PC-3 (cell line): ENCODE measurements around the gene ONECUT1. TPM values are rescaled to one million over a fixed set of nuclear protein-coding genes. Genes with fewer than 3 reads are reported as not detected.

Source experiments
- ATAC-seq: fragments of 200-7000 bp; cut with Tn5 transposase; 2 replicates; pipeline ENCODE4 v1.9.1; 2020; ENCODE audit warnings: mild to moderate bottlenecking, moderate library complexity
- BruUV-seq: library from RNA; stranded (reverse); fragments of 400-500 nt; replicated peaks from 2 replicates; lab custom pipeline; 2021; lab: Mats Ljungman, UMichigan
- CTCF ChIA-PET: fragments of 300-600 bp; sonication (Branson Sonifier 250); formaldehyde crosslinking; loops from one replicate; lab custom pipeline; 2022; ENCODE audit warnings: antibody characterized with exemption; lab: Charles Lee
- POLR2A ChIA-PET: fragments of 300-600 bp; sonication (Branson Sonifier 250); formaldehyde crosslinking; loops from one replicate; lab custom pipeline; 2022; ENCODE audit warnings: antibody characterized with exemption; ENCODE audit not compliant: unreplicated experiment; lab: Charles Lee
- DNase-seq: peaks from one replicate; pipeline ENCODE4 v3.0.0-alpha.2; 2015
- H2AFZ ChIP-seq: fragments of 300-600 bp; sonication (generic); 2 replicates; pipeline ENCODE4 v1.6.0; 2016; ENCODE audit warnings: antibody characterized with exemption, low read length
- H3F3A ChIP-seq: fragments of 300-600 bp; sonication (generic); one replicate; pipeline ENCODE4 v1.6.0; 2017; ENCODE audit warnings: antibody characterized with exemption, low read length, control low read depth, mild to moderate bottlenecking; ENCODE audit not compliant: unreplicated experiment
- H3K27ac ChIP-seq: fragments of 300-600 bp; sonication (generic); 2 replicates; pipeline ENCODE4 v1.5.1; 2016; ENCODE audit warnings: mild to moderate bottlenecking, low read length
- H3K27me3 ChIP-seq: fragments of 300-600 bp; sonication (generic); 2 replicates; pipeline ENCODE4 v1.6.1; 2016; ENCODE audit warnings: low read length, mixed read lengths
- H3K36me3 ChIP-seq: fragments of 300-600 bp; sonication (generic); 2 replicates; pipeline ENCODE4 v1.6.1; 2016; ENCODE audit warnings: low read depth, mixed run types, low read length, mixed read lengths
- H3K4me1 ChIP-seq: fragments of 300-600 bp; sonication (generic); 2 replicates; pipeline ENCODE4 v1.5.1; 2016; ENCODE audit warnings: low read length; ENCODE audit not compliant: insufficient read depth
- H3K4me2 ChIP-seq: fragments of 300-600 bp; sonication (generic); 2 replicates; pipeline ENCODE4 v1.6.0; 2016; ENCODE audit warnings: low read length
- H3K4me3 ChIP-seq: fragments of 300-600 bp; sonication (generic); 2 replicates; pipeline ENCODE4 v1.5.1; 2016; ENCODE audit warnings: mild to moderate bottlenecking, low read length, mixed read lengths
- H3K79me2 ChIP-seq: fragments of 300-600 bp; sonication (generic); 2 replicates; pipeline ENCODE4 v1.6.1; 2017; ENCODE audit warnings: low read length, mixed read lengths
- H3K9ac ChIP-seq: fragments of 300-600 bp; sonication (generic); 2 replicates; pipeline ENCODE4 v1.6.0; 2016; ENCODE audit warnings: mild to moderate bottlenecking, low read length
- H3K9me2 ChIP-seq: fragments of 300-600 bp; sonication (generic); replicated peaks from 2 replicates; pipeline ENCODE4 v1.6.1; 2016; ENCODE audit warnings: mixed run types, low read length, mixed read lengths
- H3K9me3 ChIP-seq: fragments of 300-600 bp; sonication (generic); 2 replicates; pipeline ENCODE4 v1.6.1; 2016; ENCODE audit warnings: low read length, mixed read lengths
- H4K20me1 ChIP-seq: fragments of 300-600 bp; sonication (generic); 2 replicates; pipeline ENCODE4 v1.6.1; 2016; ENCODE audit warnings: low read length, mixed read lengths
- CTCF ChIP-seq: fragments of 300-600 bp; sonication (generic); conservative IDR thresholded peaks from 2 replicates; pipeline ENCODE4 v1.5.1; 2017; ENCODE audit warnings: antibody characterized with exemption, low read depth, mild to moderate bottlenecking, low read length
- EZH2 ChIP-seq: fragments of 300-600 bp; sonication (generic); IDR thresholded peaks from one replicate; pipeline ENCODE4 v1.6.1; 2017; ENCODE audit warnings: antibody characterized with exemption, mild to moderate bottlenecking, low read length; ENCODE audit not compliant: unreplicated experiment
- EZH2phosphoT487 ChIP-seq: fragments of 300-600 bp; sonication (generic); IDR thresholded peaks from 2 replicates; pipeline ENCODE4 v1.6.1; 2018; ENCODE audit warnings: mild to moderate bottlenecking, antibody characterized with exemption, low read length, borderline replicate concordance
- intact Hi-C: fragments of 100-400 bp; cut with micrococcal nuclease; formaldehyde crosslinking; loops from 2 replicates; pipeline ENCODE4 v1.9.0; 2023
- total RNA-seq: library from RNA; depleted of rRNA; stranded (reverse); fragments of >200 nt; gene quantifications from 2 replicates; pipeline ENCODE4 v1.2.3, GENCODE V29; 2014

The ONECUT1 gene
- total RNA-seq, 1 experiment from 2014 or later, result not detected

GRCh38 chr15:52798529-52799101, 8.5 kb upstream of the ONECUT1 start:
- H3K27me3 ChIP-seq, result peaks cover 100% of the 10 kb centered on the region
- H3K4me3 ChIP-seq, result no peak overlapping the region
- H3K4me1 ChIP-seq, result no peaks in the 10 kb centered on the region
- H3K27ac ChIP-seq, result no peak overlapping the region
- CTCF ChIA-PET, result no interaction called here
- H3F3A ChIP-seq, result no peaks in the 10 kb centered on the region
- no peaks in the 10 kb centered on the region for H3K36me3 ChIP-seq
- DNase-seq, result no peak
- TF ChIP-seq EZH2phosphoT487 (no peak), CTCF (no peak), EZH2 (no peak)
- H4K20me1 ChIP-seq, result no peaks in the 10 kb centered on the region
- no peaks in the 10 kb centered on the region for H3K9me2 ChIP-seq
- no peaks in the 10 kb centered on the region for H3K9me3 ChIP-seq
- H3K9ac ChIP-seq, result no peak overlapping the region
- no peak overlapping the region for H2AFZ ChIP-seq
- BruUV-seq, result no TSS peak
- intact Hi-C loops, result no loop called here
- no peak for ATAC-seq
- POLR2A ChIA-PET, result no interaction called here
- H3K79me2 ChIP-seq, result no peaks in the 10 kb centered on the region
- no peak overlapping the region for H3K4me2 ChIP-seq

GRCh38 chr15:52797625-52798501, 7.7 kb upstream of the ONECUT1 start:
- CTCF ChIA-PET, result no interaction called here
- no peak for ATAC-seq
- no TSS peak for BruUV-seq

More at GRCh38 chr15:52797625-52798501, 7.7 kb upstream of the ONECUT1 start:
- intact Hi-C loops, result no loop called here
- DNase-seq, result no peak
- Histone ChIP-seq H3K27me3 (peaks cover 96% of the 10 kb centered on the region), H3K4me1 (no peaks in the 10 kb centered on the region), H3K9me3 (no peaks in the 10 kb centered on the region), H3K27ac (no peak overlapping the region), H3K4me2 (no peak overlapping the region), H3F3A (no peaks in the 10 kb centered on the region), H3K79me2 (no peaks in the 10 kb centered on the region), H3K36me3 (no peaks in the 10 kb centered on the region), H4K20me1 (no peaks in the 10 kb centered on the region), H2AFZ (no peak overlapping the region), H3K9ac (no peak overlapping the region), H3K4me3 (no peak overlapping the region), H3K9me2 (no peaks in the 10 kb centered on the region)
- POLR2A ChIA-PET, result no interaction called here
- no peak for TF ChIP-seq CTCF
- no peak for TF ChIP-seq EZH2
- TF ChIP-seq EZH2phosphoT487, result no peak; the same call in 1 of the 2 replicates
